A549 (cell line): ENCODE data around the gene FAM131A. TPM values are rescaled to one million over a fixed set of nuclear protein-coding genes. Genes with fewer than 3 reads are reported as not detected.

Experiments used
- ATAC-seq, 2 experiments: fragments of 200-7000 bp in 1 of 2; fragments of >200 bp in 1 of 2; cut with Nextera tagmentation in 1 of 2; cut with Tn5 transposase in 1 of 2; 3 replicates each; pipeline versions ENCODE4 v1.8.0 to v1.9.1; 2018 to 2020; ENCODE audit warnings: mild to moderate bottlenecking in 1 of 2, moderate library complexity in 1 of 2
- CTCF ChIA-PET: fragments of 300-600 bp; sonication (Branson Sonifier 250); formaldehyde crosslinking; extraction: SDS; loops from one replicate; lab custom pipeline; 2021; ENCODE audit warnings: antibody characterized with exemption, inconsistent platforms; lab: Yijun Ruan, JAX
- POLR2A ChIA-PET: fragments of 350-600 bp; formaldehyde crosslinking; extraction: SDS; loops from one replicate; lab custom pipeline; 2021; ENCODE audit warnings: antibody characterized with exemption, inconsistent platforms; lab: Yijun Ruan, JAX
- DNase-seq, 2 experiments: peaks; one replicate each; pipeline versions ENCODE4 v3.0.0 to v3.0.0-alpha.2; 2011 to 2016; ENCODE audit warnings: low read depth in 1 of 2, low spot score in 1 of 2
- FAIRE-seq: peaks from 2 replicates; lab custom pipeline; 2011; peaks lifted over from hg19 to GRCh38; lab: Jason Lieb, UNC
- H3K27ac ChIP-seq, 2 experiments: fragments of >200 bp; sonication (Bioruptor Twin); formaldehyde crosslinking; 3 replicates each; pipeline ENCODE4 v1.5.1; 2016 to 2017
- H3K4me1 ChIP-seq: fragments of >200 bp; sonication (Bioruptor Twin); formaldehyde crosslinking; 3 replicates; pipeline ENCODE4 v1.6.1; 2016
- H3K4me2 ChIP-seq: fragments of >200 bp; sonication (Bioruptor Twin); formaldehyde crosslinking; 3 replicates; pipeline ENCODE4 v1.6.1; 2016
- H3K4me3 ChIP-seq: fragments of >200 bp; sonication (Bioruptor Twin); formaldehyde crosslinking; 3 replicates; pipeline ENCODE4 v1.5.1; 2016
- H3K9me3 ChIP-seq: fragments of >200 bp; sonication (Bioruptor Twin); formaldehyde crosslinking; 3 replicates; pipeline ENCODE4 v1.6.1; 2016
- BHLHE40 ChIP-seq: IDR thresholded peaks from 2 replicates; pipeline ENCODE4 v1.6.1; 2012; ENCODE audit warnings: low read depth, low read length, inconsistent platforms
- CBX2 ChIP-seq: fragments of 200-600 bp; sonication (generic); IDR thresholded peaks from 2 replicates; pipeline ENCODE4 v1.6.1; 2016; ENCODE audit warnings: low read depth, mild to moderate bottlenecking, borderline replicate concordance
- CBX8 ChIP-seq: fragments of 200-600 bp; sonication (generic); IDR thresholded peaks from 2 replicates; pipeline ENCODE4 v1.6.1; 2016
- FOSL2 ChIP-seq, 2 experiments: fragments of 450-650 bp in 1 of 2; fragments of >200 bp in 1 of 2; sonication (Bioruptor Twin) in 1 of 2; formaldehyde crosslinking; IDR thresholded peaks; 2 replicates each; pipeline versions ENCODE4 v1.5.0 to v1.6.1; 2016 to 2020; ENCODE audit warnings: mild to moderate bottlenecking in 1 of 2, moderate library complexity in 1 of 2
- HDAC2 ChIP-seq: fragments of 200-600 bp; sonication (generic); IDR thresholded peaks from 2 replicates; pipeline ENCODE4 v1.6.1; 2016
- HEYL ChIP-seq: fragments of 250-450 bp; sonication (Bioruptor Pico); IDR thresholded peaks from 2 replicates; pipeline ENCODE4 v1.8.0; 2021; ENCODE audit warnings: mild to moderate bottlenecking, moderate library complexity
- JUNB ChIP-seq: fragments of >200 bp; sonication (Bioruptor Twin); formaldehyde crosslinking; IDR thresholded peaks from 2 replicates; pipeline ENCODE4 v1.6.1; 2016
- KDM5A ChIP-seq: fragments of 200-600 bp; sonication (generic); IDR thresholded peaks from 2 replicates; pipeline ENCODE4 v1.6.1; 2016; ENCODE audit warnings: antibody characterized with exemption, mild to moderate bottlenecking
- MAFK ChIP-seq: fragments of 450-650 bp; IDR thresholded peaks from 2 replicates; pipeline ENCODE4 v1.6.1; 2014; ENCODE audit not compliant: partially characterized antibody
- NR3C1 ChIP-seq: fragments of >200 bp; sonication (Bioruptor Twin); formaldehyde crosslinking; IDR thresholded peaks from 3 replicates; pipeline ENCODE4 v1.6.1; 2017
- POLR2A ChIP-seq: IDR thresholded peaks from 2 replicates; pipeline ENCODE4 v1.6.1; 2012; ENCODE audit warnings: mild to moderate bottlenecking, low read length
- POLR2AphosphoS2 ChIP-seq: conservative IDR thresholded peaks from 2 replicates; pipeline ENCODE4 v1.6.1; 2012; ENCODE audit warnings: low read length, improper control_type of control experiment, inconsistent platforms
- RCOR1 ChIP-seq: fragments of 150-350 bp; IDR thresholded peaks from 2 replicates; pipeline ENCODE4 v1.6.1; 2014; ENCODE audit warnings: antibody characterized with exemption, low read length, low read depth
- RFX5 ChIP-seq: fragments of 450-650 bp; IDR thresholded peaks from 2 replicates; pipeline ENCODE4 v1.7.1; 2014; ENCODE audit warnings: antibody characterized with exemption, mild to moderate bottlenecking, moderate library complexity
- RNF2 ChIP-seq: fragments of 200-600 bp; sonication (generic); IDR thresholded peaks from 2 replicates; pipeline ENCODE4 v1.6.1; 2016; ENCODE audit warnings: low read depth, mild to moderate bottlenecking, antibody characterized with exemption, moderate library complexity, borderline replicate concordance
- SMC3 ChIP-seq: fragments of >200 bp; sonication (Bioruptor Twin); formaldehyde crosslinking; IDR thresholded peaks from 3 replicates; pipeline ENCODE4 v1.6.1; 2018; ENCODE audit warnings: inconsistent platforms
- TFCP2L1 ChIP-seq: fragments of 250-450 bp; sonication (Bioruptor Pico); IDR thresholded peaks from 2 replicates; pipeline ENCODE4 v1.5.0; 2021; ENCODE audit warnings: mild to moderate bottlenecking
- TP53 ChIP-seq: fragments of 250-450 bp; sonication (Bioruptor Pico); IDR thresholded peaks from 2 replicates; pipeline ENCODE4 v1.5.0; 2021; ENCODE audit warnings: mild to moderate bottlenecking, moderate library complexity
- ZC3H11A ChIP-seq: fragments of 450-650 bp; IDR thresholded peaks from 2 replicates; pipeline ENCODE4 v1.6.1; 2014; ENCODE audit warnings: antibody characterized with exemption, mild to moderate bottlenecking
- ZFP36 ChIP-seq: fragments of 450-650 bp; IDR thresholded peaks from 2 replicates; pipeline ENCODE4 v1.6.1; 2014; ENCODE audit warnings: borderline replicate concordance; ENCODE audit not compliant: partially characterized antibody
- ZNF302 ChIP-seq: fragments of 250-450 bp; sonication (Bioruptor Pico); IDR thresholded peaks from 2 replicates; pipeline ENCODE4 v1.9.0; 2021; ENCODE audit warnings: inconsistent platforms, mild to moderate bottlenecking, moderate library complexity
- ZSCAN20 ChIP-seq: fragments of 250-450 bp; sonication (Bioruptor Pico); IDR thresholded peaks from 2 replicates; pipeline ENCODE4 v1.8.0; 2022; ENCODE audit warnings: mild to moderate bottlenecking, moderate library complexity
- WGBS: methylation state at CpG from one replicate; pipeline ENCODE4 v1.1.6; 2017; ENCODE audit errors: missing lambda C conversion rate; 5-methylcytosine and 5-hydroxymethylcytosine counted together
- polyA plus RNA-seq, 4 experiments: library from polyadenylated mRNA; depleted of rRNA in 3 of 4; stranded (reverse); fragments of >200 nt; fragmentation: RNase III in 1 of 4; extraction: RNeasy Plus Mini Kit Qiagen cat#74134 plus additional on column Dnase treatment in 1 of 4; gene quantifications; 2 replicates in 3 of 4; 3 replicates in 1 of 4; pipeline ENCODE4 v1.2.3, GENCODE V29; 2011 to 2017
- TF ChIP-seq, protein P1 (sequence below): IDR thresholded peaks from 2 replicates; pipeline ENCODE4 v1.6.1; 2012
- TF ChIP-seq, protein P2 (sequence below): fragments of >200 bp; sonication (Bioruptor Twin); formaldehyde crosslinking; IDR thresholded peaks from 3 replicates; pipeline ENCODE4 v1.5.1; 2016
- TF ChIP-seq, protein P3 (sequence below): fragments of 250-450 bp; sonication (Bioruptor Pico); IDR thresholded peaks from 2 replicates; pipeline ENCODE4 v1.5.0; 2021; ENCODE audit warnings: mild to moderate bottlenecking, moderate library complexity, borderline replicate concordance
- TF ChIP-seq, protein P4 (sequence below): fragments of >200 bp; sonication (Bioruptor Twin); formaldehyde crosslinking; IDR thresholded peaks from 3 replicates; pipeline ENCODE4 v1.6.1; 2016
- TF ChIP-seq, protein P5 (sequence below): fragments of 200-600 bp; sonication (generic); IDR thresholded peaks from 2 replicates; pipeline ENCODE4 v1.6.1; 2016; ENCODE audit warnings: antibody characterized with exemption, mild to moderate bottlenecking, moderate library complexity
- TF ChIP-seq, protein P6 (sequence below): IDR thresholded peaks from 2 replicates; pipeline ENCODE4 v1.6.1; 2012; ENCODE audit warnings: low read depth, borderline replicate concordance

FAM131A gene
- polyA plus RNA-seq, 2 of the 4 experiments (the other 2 are of a cell fraction) = 5.2 to 6.1 TPM

DNA sequence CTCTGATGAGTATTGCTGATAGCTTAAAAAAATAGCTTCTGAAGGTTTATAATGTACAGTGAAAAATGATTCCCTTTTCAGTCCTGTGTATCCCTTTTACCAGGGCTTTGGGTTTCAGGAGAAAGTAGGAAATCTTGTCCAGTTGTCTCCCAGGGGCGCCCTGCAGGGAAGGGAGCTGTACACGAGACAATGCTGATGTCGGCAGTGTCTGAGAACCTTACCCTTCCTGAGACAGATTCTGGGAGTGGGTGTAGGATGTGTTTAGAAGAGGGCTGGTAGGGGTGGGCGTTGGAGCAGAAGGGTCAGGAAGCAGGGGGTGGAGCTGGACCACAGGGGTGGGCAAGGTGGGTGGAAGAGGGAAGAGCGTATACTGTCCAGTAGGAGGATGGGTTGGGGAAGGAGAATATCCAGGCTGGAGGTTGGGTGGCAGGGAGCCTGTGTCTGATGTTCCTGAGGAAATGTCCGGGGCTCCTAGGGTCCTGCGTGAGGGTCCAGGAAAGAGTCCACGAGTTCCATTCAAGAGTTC lies 35.0 kb downstream of the FAM131A start:
- FAIRE-seq (no peak), ATAC-seq (no peak), DNase-seq (no peak)
- Histone ChIP-seq H3K27ac (no peak overlapping the region), H3K4me3 (no peak overlapping the region), H3K4me2 (no peak overlapping the region), H3K4me1 (peaks cover 8% of the 10 kb centered on the region; the same call in 2 of the 3 replicates), H3K9me3 (no peaks in the 10 kb centered on the region)
- POLR2A ChIA-PET = interaction anchor here (1.2 to 1.6 kb wide), 3 partner anchors 10 to 145 kb away, joined by 3 read pairs; no protein-coding TSS in a partner anchor
- CTCF ChIA-PET = interaction anchor here (0.7 to 13.6 kb wide), 28 partner anchors 8 to 189 kb away, joined by 3 to 171 read pairs (median 6); partner anchors contain the start of gene EPHB3
- no peak for TF ChIP-seq TFCP2L1 (CRISPR knock-in tag)
- TF ChIP-seq, protein P1, sequence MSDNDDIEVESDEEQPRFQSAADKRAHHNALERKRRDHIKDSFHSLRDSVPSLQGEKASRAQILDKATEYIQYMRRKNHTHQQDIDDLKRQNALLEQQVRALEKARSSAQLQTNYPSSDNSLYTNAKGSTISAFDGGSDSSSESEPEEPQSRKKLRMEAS = no peak
- TF ChIP-seq ZNF302 (CRISPR knock-in tag) = no peak
- TF ChIP-seq HEYL (CRISPR knock-in tag) = no peak
- TF ChIP-seq ZC3H11A = no peak
- no peak for TF ChIP-seq ZFP36
- TF ChIP-seq MAFK = peak; percentile 37
- no peak for TF ChIP-seq CBX8
- WGBS = 64% methylated on average over 8 of the region's 8 CpGs

DNA sequence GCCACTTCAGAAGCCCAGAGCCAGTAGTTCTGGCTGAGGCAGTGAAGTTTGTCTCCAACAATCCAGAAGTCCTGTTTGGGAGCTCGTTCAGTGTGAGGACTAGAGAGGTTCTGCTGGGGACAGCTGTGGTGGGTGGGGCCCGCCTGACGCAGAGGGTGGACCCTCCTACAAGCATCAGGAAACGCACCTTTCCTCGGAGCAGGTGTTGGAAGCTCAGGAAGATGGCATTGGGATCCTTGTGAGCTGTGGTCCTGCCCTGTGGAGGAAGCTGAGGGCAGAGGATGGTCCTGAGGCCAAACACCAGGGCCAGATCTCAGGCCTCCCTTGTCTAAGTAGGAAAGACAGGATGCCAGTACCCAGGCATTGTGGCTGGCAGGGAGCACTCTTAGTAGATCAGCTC lies 35.5 kb downstream of the FAM131A start:
- Histone ChIP-seq H3K27ac (no peak overlapping the region), H3K4me2 (no peak overlapping the region), H3K4me3 (no peak overlapping the region), H3K9me3 (no peaks in the 10 kb centered on the region), H3K4me1 (peaks cover 10% of the 10 kb centered on the region; the same call in 2 of the 3 replicates)
- DNase-seq (no peak), ATAC-seq (peak in 1 of 2 experiments; percentile 17; a peak in 1 of 6 replicates), FAIRE-seq (no peak)
- no peak for TF ChIP-seq JUNB
- no peak for TF ChIP-seq CBX2
- TF ChIP-seq, protein P2, sequence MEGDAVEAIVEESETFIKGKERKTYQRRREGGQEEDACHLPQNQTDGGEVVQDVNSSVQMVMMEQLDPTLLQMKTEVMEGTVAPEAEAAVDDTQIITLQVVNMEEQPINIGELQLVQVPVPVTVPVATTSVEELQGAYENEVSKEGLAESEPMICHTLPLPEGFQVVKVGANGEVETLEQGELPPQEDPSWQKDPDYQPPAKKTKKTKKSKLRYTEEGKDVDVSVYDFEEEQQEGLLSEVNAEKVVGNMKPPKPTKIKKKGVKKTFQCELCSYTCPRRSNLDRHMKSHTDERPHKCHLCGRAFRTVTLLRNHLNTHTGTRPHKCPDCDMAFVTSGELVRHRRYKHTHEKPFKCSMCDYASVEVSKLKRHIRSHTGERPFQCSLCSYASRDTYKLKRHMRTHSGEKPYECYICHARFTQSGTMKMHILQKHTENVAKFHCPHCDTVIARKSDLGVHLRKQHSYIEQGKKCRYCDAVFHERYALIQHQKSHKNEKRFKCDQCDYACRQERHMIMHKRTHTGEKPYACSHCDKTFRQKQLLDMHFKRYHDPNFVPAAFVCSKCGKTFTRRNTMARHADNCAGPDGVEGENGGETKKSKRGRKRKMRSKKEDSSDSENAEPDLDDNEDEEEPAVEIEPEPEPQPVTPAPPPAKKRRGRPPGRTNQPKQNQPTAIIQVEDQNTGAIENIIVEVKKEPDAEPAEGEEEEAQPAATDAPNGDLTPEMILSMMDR = no peak
- no peak for TF ChIP-seq POLR2AphosphoS2
- no peak for TF ChIP-seq ZSCAN20
- TF ChIP-seq RCOR1 = no peak
- TF ChIP-seq, protein P3, sequence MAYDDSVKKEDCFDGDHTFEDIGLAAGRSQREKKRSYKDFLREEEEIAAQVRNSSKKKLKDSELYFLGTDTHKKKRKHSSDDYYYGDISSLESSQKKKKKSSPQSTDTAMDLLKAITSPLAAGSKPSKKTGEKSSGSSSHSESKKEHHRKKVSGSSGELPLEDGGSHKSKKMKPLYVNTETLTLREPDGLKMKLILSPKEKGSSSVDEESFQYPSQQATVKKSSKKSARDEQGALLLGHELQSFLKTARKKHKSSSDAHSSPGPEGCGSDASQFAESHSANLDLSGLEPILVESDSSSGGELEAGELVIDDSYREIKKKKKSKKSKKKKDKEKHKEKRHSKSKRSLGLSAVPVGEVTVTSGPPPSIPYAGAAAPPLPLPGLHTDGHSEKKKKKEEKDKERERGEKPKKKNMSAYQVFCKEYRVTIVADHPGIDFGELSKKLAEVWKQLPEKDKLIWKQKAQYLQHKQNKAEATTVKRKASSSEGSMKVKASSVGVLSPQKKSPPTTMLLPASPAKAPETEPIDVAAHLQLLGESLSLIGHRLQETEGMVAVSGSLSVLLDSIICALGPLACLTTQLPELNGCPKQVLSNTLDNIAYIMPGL = no peak
- TF ChIP-seq NR3C1 = no peak
- TF ChIP-seq SMC3 = no peak
- TF ChIP-seq, protein P4, sequence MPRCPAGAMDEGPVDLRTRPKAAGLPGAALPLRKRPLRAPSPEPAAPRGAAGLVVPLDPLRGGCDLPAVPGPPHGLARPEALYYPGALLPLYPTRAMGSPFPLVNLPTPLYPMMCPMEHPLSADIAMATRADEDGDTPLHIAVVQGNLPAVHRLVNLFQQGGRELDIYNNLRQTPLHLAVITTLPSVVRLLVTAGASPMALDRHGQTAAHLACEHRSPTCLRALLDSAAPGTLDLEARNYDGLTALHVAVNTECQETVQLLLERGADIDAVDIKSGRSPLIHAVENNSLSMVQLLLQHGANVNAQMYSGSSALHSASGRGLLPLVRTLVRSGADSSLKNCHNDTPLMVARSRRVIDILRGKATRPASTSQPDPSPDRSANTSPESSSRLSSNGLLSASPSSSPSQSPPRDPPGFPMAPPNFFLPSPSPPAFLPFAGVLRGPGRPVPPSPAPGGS = no peak
- no peak for TF ChIP-seq RFX5
- TF ChIP-seq TP53 (CRISPR knock-in tag) = no peak
- no peak for TF ChIP-seq BHLHE40
- TF ChIP-seq, protein P5, sequence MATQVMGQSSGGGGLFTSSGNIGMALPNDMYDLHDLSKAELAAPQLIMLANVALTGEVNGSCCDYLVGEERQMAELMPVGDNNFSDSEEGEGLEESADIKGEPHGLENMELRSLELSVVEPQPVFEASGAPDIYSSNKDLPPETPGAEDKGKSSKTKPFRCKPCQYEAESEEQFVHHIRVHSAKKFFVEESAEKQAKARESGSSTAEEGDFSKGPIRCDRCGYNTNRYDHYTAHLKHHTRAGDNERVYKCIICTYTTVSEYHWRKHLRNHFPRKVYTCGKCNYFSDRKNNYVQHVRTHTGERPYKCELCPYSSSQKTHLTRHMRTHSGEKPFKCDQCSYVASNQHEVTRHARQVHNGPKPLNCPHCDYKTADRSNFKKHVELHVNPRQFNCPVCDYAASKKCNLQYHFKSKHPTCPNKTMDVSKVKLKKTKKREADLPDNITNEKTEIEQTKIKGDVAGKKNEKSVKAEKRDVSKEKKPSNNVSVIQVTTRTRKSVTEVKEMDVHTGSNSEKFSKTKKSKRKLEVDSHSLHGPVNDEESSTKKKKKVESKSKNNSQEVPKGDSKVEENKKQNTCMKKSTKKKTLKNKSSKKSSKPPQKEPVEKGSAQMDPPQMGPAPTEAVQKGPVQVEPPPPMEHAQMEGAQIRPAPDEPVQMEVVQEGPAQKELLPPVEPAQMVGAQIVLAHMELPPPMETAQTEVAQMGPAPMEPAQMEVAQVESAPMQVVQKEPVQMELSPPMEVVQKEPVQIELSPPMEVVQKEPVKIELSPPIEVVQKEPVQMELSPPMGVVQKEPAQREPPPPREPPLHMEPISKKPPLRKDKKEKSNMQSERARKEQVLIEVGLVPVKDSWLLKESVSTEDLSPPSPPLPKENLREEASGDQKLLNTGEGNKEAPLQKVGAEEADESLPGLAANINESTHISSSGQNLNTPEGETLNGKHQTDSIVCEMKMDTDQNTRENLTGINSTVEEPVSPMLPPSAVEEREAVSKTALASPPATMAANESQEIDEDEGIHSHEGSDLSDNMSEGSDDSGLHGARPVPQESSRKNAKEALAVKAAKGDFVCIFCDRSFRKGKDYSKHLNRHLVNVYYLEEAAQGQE = no peak
- TF ChIP-seq KDM5A = no peak
- TF ChIP-seq RNF2 = no peak
- no peak for TF ChIP-seq HDAC2
- TF ChIP-seq, protein P6, sequence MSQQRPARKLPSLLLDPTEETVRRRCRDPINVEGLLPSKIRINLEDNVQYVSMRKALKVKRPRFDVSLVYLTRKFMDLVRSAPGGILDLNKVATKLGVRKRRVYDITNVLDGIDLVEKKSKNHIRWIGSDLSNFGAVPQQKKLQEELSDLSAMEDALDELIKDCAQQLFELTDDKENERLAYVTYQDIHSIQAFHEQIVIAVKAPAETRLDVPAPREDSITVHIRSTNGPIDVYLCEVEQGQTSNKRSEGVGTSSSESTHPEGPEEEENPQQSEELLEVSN = no peak
- TF ChIP-seq FOSL2 (IDR thresholded peaks at IDR 0.05) = no peak
- no peak for TF ChIP-seq FOSL2 (CRISPR knock-in tag; IDR thresholded peaks at IDR 0.05)
- TF ChIP-seq POLR2A = no peak
- WGBS = 67% methylated on average over 2 of the region's 5 CpGs
- ChIA-PET CTCF (interaction anchor here (0.9 to 13.6 kb wide), 10 partner anchors 9 to 188 kb away, joined by 3 to 171 read pairs (median 16); partner anchors contain the start of gene EPHB3), POLR2A (interaction anchor here (1.3 kb wide), 1 partner anchor 145 kb away, joined by 3 read pairs; no protein-coding TSS in a partner anchor)
